Tibial nerve (tissue), 4 donors: ENCODE data around the gene TRIM34. TPM values are rescaled to one million over a fixed set of nuclear protein-coding genes. Genes with fewer than 3 reads are reported as not detected.

Experiments
- DNase-seq, 2 donors: peaks; one replicate each; pipeline ENCODE4 v3.0.0-alpha.2; 2019; ENCODE audit warnings: low spot score in 2 of 2
- H3K27ac ChIP-seq, 4 donors: fragments of 200-600 bp; sonication (generic) in 3 of 4; one replicate each; pipeline ENCODE4 v1.5.1; 2017 to 2019; ENCODE audit warnings: mild to moderate bottlenecking in 1 of 4
- H3K27me3 ChIP-seq, 2 donors: fragments of 200-600 bp; sonication (generic) in 1 of 2; one replicate each; pipeline versions ENCODE4 v1.5.1 to v1.6.0; 2017 to 2019
- H3K36me3 ChIP-seq, 3 donors: fragments of 200-600 bp; sonication (generic); one replicate each; pipeline ENCODE4 v1.5.1; 2018 to 2019
- H3K4me1 ChIP-seq, 4 donors: fragments of 200-600 bp; sonication (generic) in 3 of 4; one replicate each; pipeline ENCODE4 v1.5.1; 2017 to 2019
- H3K4me3 ChIP-seq, 4 donors: fragments of 200-600 bp; sonication (generic) in 3 of 4; one replicate each; pipeline ENCODE4 v1.5.1; 2017 to 2019; ENCODE audit warnings: mild to moderate bottlenecking in 1 of 4, moderate library complexity in 1 of 4
- H3K9me3 ChIP-seq, 4 donors: fragments of 200-600 bp; sonication (generic) in 3 of 4; one replicate each; pipeline ENCODE4 v1.5.1; 2017 to 2019
- EP300 ChIP-seq, 2 donors: sonication (generic); formaldehyde crosslinking; IDR thresholded peaks; one replicate each; pipeline ENCODE4 v1.6.1; 2017; ENCODE audit warnings: antibody characterized with exemption in 2 of 2, mild to moderate bottlenecking in 1 of 2
- POLR2A ChIP-seq, 2 donors: fragments of 450-650 bp; IDR thresholded peaks; one replicate each; pipeline ENCODE4 v1.6.1; 2017; ENCODE audit warnings: antibody characterized with exemption in 2 of 2, mild to moderate bottlenecking in 2 of 2, moderate library complexity in 2 of 2
- WGBS, 2 donors: methylation state at CpG; one replicate each; pipeline ENCODE4 v1.1.5; 2018; 5-methylcytosine and 5-hydroxymethylcytosine counted together
- total RNA-seq, 4 donors: library from RNA; depleted of rRNA; stranded (reverse); fragments of >200 nt; gene quantifications; one replicate each; pipeline ENCODE4 v1.1.0, GENCODE V29; 2016
- TF ChIP-seq, protein P1 (sequence below), 5 experiments: fragments of 200-600 bp in 3 of 5; fragments of 450-650 bp in 2 of 5; sonication (generic) in 3 of 5; IDR thresholded peaks; one replicate each; pipeline ENCODE4 v1.5.1; 2016 to 2019; ENCODE audit warnings: antibody characterized with exemption in 5 of 5, mild to moderate bottlenecking in 3 of 5, moderate library complexity in 2 of 5

The TRIM34 gene
- total RNA-seq, 4 donors from 2014 or later = 2.2 to 6.1 (median 3.1) TPM

DNA sequence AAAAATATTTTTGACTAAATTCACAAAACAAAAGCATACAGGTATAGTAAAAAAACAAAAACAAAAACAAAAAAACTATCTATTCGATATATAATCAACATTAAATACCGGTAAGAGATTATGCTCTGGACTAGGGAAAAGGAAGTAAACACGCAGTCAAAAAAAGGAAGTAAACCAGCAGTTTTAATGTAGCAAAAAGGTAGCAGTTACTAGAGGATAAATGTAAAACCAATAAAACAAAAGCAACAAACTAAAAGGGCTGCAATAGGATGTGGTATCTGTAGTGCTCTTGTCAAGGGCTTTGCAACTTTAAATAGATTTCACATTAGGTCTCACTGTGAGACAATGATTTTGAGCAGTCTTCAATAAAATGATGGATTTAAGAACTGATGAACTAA, 67.2 kb downstream of the TRIM34 start:
- Histone ChIP-seq H3K9me3 (no peaks in the 10 kb centered on the region), H3K36me3 (peaks cover 0 to 10% (median 0%) of the 10 kb centered on the region in 3 donors), H3K27ac (peak overlapping the region in 3 of 4 donors; percentile 38 to 88 (median 85)), H3K27me3 (no peaks in the 10 kb centered on the region), H3K4me1 (peaks cover 0 to 42% (median 10%) of the 10 kb centered on the region in 4 donors), H3K4me3 (peak overlapping the region in 2 of 4 donors; percentile 51 to 54)
- WGBS, 2 donors = 76 to 81% methylated on average over 3 of the region's 3 CpGs
- DNase-seq = no peak
- TF ChIP-seq POLR2A (IDR thresholded peaks at IDR 0.05) = no peak
- TF ChIP-seq, protein P1, sequence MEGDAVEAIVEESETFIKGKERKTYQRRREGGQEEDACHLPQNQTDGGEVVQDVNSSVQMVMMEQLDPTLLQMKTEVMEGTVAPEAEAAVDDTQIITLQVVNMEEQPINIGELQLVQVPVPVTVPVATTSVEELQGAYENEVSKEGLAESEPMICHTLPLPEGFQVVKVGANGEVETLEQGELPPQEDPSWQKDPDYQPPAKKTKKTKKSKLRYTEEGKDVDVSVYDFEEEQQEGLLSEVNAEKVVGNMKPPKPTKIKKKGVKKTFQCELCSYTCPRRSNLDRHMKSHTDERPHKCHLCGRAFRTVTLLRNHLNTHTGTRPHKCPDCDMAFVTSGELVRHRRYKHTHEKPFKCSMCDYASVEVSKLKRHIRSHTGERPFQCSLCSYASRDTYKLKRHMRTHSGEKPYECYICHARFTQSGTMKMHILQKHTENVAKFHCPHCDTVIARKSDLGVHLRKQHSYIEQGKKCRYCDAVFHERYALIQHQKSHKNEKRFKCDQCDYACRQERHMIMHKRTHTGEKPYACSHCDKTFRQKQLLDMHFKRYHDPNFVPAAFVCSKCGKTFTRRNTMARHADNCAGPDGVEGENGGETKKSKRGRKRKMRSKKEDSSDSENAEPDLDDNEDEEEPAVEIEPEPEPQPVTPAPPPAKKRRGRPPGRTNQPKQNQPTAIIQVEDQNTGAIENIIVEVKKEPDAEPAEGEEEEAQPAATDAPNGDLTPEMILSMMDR (IDR thresholded peaks at IDR 0.05) = no peak
- TF ChIP-seq EP300 (IDR thresholded peaks at IDR 0.05) = no peak

Other genes with a start within 250 kb of the TRIM34 start
- gene OR51M1, start 241.2 kb upstream of the TRIM34 start, total RNA-seq = not detected
- gene OR51Q1, start 202.9 kb upstream of the TRIM34 start, total RNA-seq = not detected
- 1 to 10 TPM in 1 of 4 donors, not detected in 3; 3.9 TPM for gene OR51I1, start 183.5 kb upstream of the TRIM34 start, total RNA-seq
- gene OR51I2, start 175.7 kb upstream of the TRIM34 start, total RNA-seq = not detected
- gene OR52D1, start 136.3 kb upstream of the TRIM34 start, total RNA-seq = not detected
- 1 to 10 TPM in 3 of 4 donors, under 1 TPM in 1; 0.84 to 4.9 (median 2.1) TPM for gene UBQLN3, start 115.0 kb upstream of the TRIM34 start, total RNA-seq
- gene UBQLNL, start 108.3 kb upstream of the TRIM34 start, total RNA-seq = 1 to 10 TPM; 1.2 to 3.7 (median 2.1) TPM
- 1 to 10 TPM in 2 of 4 donors, under 1 TPM in 1, not detected in 1; 0.84 to 7.5 (median 1.3) TPM for gene OR52H1, start 76.5 kb upstream of the TRIM34 start, total RNA-seq
- gene OR52B6, start 44.1 kb upstream of the TRIM34 start, total RNA-seq = not detected
- gene TRIM6, start 28.4 kb upstream of the TRIM34 start, total RNA-seq = 1 to 10 TPM; 1.2 to 5.9 (median 2.5) TPM
- gene TRIM5, start 60.1 kb downstream of the TRIM34 start, total RNA-seq = 10 to 100 TPM; 16.9 to 38.7 (median 26.1) TPM
- gene TRIM22, start 64.8 kb downstream of the TRIM34 start, total RNA-seq = 100 to 1,000 TPM in 2 of 4 donors, 10 to 100 TPM in 2; 78.3 to 131 (median 100) TPM
- under 1 TPM in 2 of 4 donors, not detected in 2; 0.20 to 0.63 TPM for gene OR56B1, start 111.4 kb downstream of the TRIM34 start, total RNA-seq
- gene OR52N4, start 129.2 kb downstream of the TRIM34 start, total RNA-seq = under 1 TPM in 2 of 4 donors, not detected in 2; 0.44 to 0.98 TPM
- not detected for gene OR52N5, start 158.4 kb downstream of the TRIM34 start, total RNA-seq
- gene OR52N1, start 166.3 kb downstream of the TRIM34 start, total RNA-seq = under 1 TPM in 1 of 4 donors, not detected in 3; 0.30 TPM
- not detected for gene OR52N2, start 183.9 kb downstream of the TRIM34 start, total RNA-seq
- not detected for gene OR52E6, start 216.9 kb downstream of the TRIM34 start, total RNA-seq
- not detected for gene OR52E8, start 232.7 kb downstream of the TRIM34 start, total RNA-seq